Aorta (tissue), 5 donors: ENCODE data around the gene HTN1. TPM values are rescaled to one million over a fixed set of nuclear protein-coding genes. Genes with fewer than 3 reads are reported as not detected.
"Not testable (repeated sequence)": the region's sequence is repeated elsewhere in the genome, so short reads cannot be mapped to it uniquely, and the experiment has no call there.

Source experiments
- ATAC-seq: fragments of 200-7000 bp; cut with Tn5 transposase; one replicate; pipeline ENCODE4 v1.9.1; 2022; ENCODE audit warnings: moderate library complexity; ENCODE audit not compliant: low FRiP score
- DNase-seq, 2 donors: peaks; one replicate each; pipeline ENCODE4 v3.0.0-alpha.2; 2020
- H3K27ac ChIP-seq, 2 donors: one replicate each; pipeline ENCODE4 v1.5.1; 2013; ENCODE audit warnings: low read length in 2 of 2, mild to moderate bottlenecking in 2 of 2, moderate library complexity in 2 of 2, control low read depth in 1 of 2, inconsistent platforms in 1 of 2, low read depth in 1 of 2
- H3K27me3 ChIP-seq, 2 donors: one replicate each; pipeline ENCODE4 v1.6.1; 2013; ENCODE audit warnings: control low read depth in 1 of 2, low read length in 1 of 2, mild to moderate bottlenecking in 1 of 2, moderate library complexity in 1 of 2; ENCODE audit not compliant: insufficient read depth in 2 of 2, control insufficient read depth in 1 of 2
- H3K36me3 ChIP-seq, 2 donors: one replicate each; pipeline ENCODE4 v1.6.1; 2013; ENCODE audit warnings: control low read depth in 1 of 2, low read length in 1 of 2, mild to moderate bottlenecking in 1 of 2; ENCODE audit not compliant: insufficient read depth in 2 of 2, control insufficient read depth in 1 of 2
- H3K4me1 ChIP-seq, 2 donors: one replicate each; pipeline ENCODE4 v1.6.1; 2013; ENCODE audit warnings: low read length in 2 of 2, control low read depth in 1 of 2, mild to moderate bottlenecking in 1 of 2, moderate library complexity in 1 of 2; ENCODE audit not compliant: insufficient read depth in 2 of 2, control insufficient read depth in 1 of 2
- H3K4me3 ChIP-seq, 2 donors: one replicate each; pipeline ENCODE4 v1.5.1; 2013; ENCODE audit warnings: low read length in 2 of 2, control low read depth in 1 of 2, mild to moderate bottlenecking in 1 of 2
- H3K9me3 ChIP-seq: one replicate; pipeline ENCODE4 v1.6.1; 2013; ENCODE audit warnings: mild to moderate bottlenecking, low read length; ENCODE audit not compliant: control insufficient read depth
- WGBS, 2 donors: extraction: QIAGEN DNeasy Blood & Tissue Kit; methylation state at CpG; one replicate each; pipeline ENCODE4 v1.1.7; 2013; 5-methylcytosine and 5-hydroxymethylcytosine counted together
- intact Hi-C, 2 donors: fragments of 100-400 bp; cut with DNase I; formaldehyde crosslinking; loops; one replicate each; pipeline versions ENCODE4 v1.14.2 to v1.15.0; 2022
- long read RNA-seq, 2 donors: library from polyadenylated mRNA; unstranded; transcript quantifications; one replicate each; pipeline ENCODE4 v2.0.0, GENCODE V29; 2020 to 2021
- polyA plus RNA-seq, 2 donors: library from polyadenylated mRNA; stranded (reverse); fragments of 200-250 nt; gene quantifications; one replicate each; pipeline ENCODE4 v1.2.3, GENCODE V29; 2013
- total RNA-seq, 2 donors: library from RNA; stranded (reverse); fragmentation: NEBNext Ultra II Directional; extraction: Animal tissue kit (Norgen Biotek cat#: 25700); gene quantifications; one replicate each; pipeline ENCODE4 v1.2.1, GENCODE V29; 2021
- donor health status: healthy with polysubstance abuse.
- donor health status: Bipolar disorder and iron deficiency.
- donor health status: DM: no; HTN: no; CAD: no.
- donor health status: DM: no; HTN: no; CAD: no.
- donor health status: DM: yes; HTN: yes; CAD: no.

Gene HTN1
- total RNA-seq: not detected
- polyA plus RNA-seq: not detected
- long read RNA-seq, donor 1: 0 reads
- long read RNA-seq, donor 2: 0 reads

DNA sequence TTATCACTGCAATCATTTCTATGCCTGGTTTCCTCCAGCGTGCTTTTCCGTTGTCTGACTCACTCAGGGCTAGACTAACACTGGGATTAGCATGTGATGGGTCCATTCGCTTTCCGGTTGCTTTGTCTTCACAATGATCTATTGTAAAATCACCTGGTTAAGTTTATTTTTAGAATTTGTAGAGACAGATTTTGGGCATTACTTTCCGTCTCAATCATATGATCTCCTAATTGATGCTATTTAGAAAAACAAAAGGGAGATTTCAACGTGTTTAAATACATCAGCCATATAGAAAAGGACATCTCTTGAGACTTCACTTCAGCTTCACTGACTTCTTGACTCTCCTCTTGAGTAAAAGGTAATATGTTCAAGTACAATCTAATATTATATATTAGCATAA lies at the start of gene HTN1:
Gene HTN1, plus strand, starts transcription at position 301 of the 400 bp plus-strand sequence. CDS start 2,639 bp downstream, outside the sequence.
- H3K36me3 ChIP-seq, H3K9me3 ChIP-seq, H3K27ac ChIP-seq, H3K4me1 ChIP-seq, DNase-seq, intact Hi-C loops, ATAC-seq, H3K4me3 ChIP-seq, H3K27me3 ChIP-seq: not testable (repeated sequence)
- WGBS, 2 donors: 62 to 77% methylated on average over 5 of the region's 6 CpGs

DNA sequence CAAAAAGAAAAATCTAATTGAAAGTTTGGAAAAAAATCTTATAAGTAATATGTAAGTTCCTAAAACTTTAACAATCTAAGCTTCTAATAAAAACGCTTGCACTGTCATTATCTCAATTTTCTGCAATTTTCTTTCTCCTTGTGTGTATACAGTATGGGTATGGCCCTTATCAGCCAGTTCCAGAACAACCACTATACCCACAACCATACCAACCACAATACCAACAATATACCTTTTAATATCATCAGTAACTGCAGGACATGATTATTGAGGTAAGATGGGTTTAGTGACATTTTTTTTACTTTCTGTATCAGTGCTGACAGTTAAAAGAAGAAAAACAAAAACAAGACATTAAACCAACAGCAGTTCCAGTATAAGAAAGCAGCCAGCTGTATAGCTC lies 49.5 kb upstream of the HTN1 start:
- no peaks in the 10 kb centered on the region for H3K36me3 ChIP-seq
- no peaks in the 10 kb centered on the region for H3K27me3 ChIP-seq
- ATAC-seq (no peak), DNase-seq (no peak)
- no peaks in the 10 kb centered on the region for H3K9me3 ChIP-seq
- WGBS, 2 donors: 70 to 73% methylated on average over 1 of the region's 1 CpG
- no peak overlapping the region for H3K27ac ChIP-seq
- intact Hi-C loops: no loop called here
- H3K4me1 ChIP-seq: no peaks in the 10 kb centered on the region
- no peak overlapping the region for H3K4me3 ChIP-seq

DNA sequence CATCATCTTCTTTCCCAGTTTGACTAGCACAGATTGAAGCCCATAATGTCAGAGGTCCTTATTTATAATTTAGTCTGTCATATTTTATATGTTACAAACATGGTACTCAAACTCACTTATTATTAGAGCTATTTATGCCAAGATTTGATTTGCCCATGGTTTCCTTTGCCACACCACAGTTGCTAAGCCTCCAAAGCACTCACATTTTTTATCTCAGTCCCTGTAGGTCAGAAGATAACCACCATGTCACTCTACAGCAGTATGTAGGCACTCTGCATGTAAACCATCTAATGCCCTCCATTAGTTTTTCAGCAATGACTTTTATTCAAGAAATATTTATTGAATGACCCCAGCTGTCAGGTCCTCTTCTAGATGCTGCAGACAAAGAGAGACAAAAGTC lies 47.7 kb upstream of the HTN1 start:
- Histone ChIP-seq H3K4me3 (no peak overlapping the region), H3K4me1 (no peaks in the 10 kb centered on the region), H3K9me3 (no peaks in the 10 kb centered on the region), H3K27ac (no peak overlapping the region), H3K27me3 (no peaks in the 10 kb centered on the region), H3K36me3 (no peaks in the 10 kb centered on the region)
- DNase-seq (no peak), ATAC-seq (no peak)
- intact Hi-C loops: no loop called here

DNA sequence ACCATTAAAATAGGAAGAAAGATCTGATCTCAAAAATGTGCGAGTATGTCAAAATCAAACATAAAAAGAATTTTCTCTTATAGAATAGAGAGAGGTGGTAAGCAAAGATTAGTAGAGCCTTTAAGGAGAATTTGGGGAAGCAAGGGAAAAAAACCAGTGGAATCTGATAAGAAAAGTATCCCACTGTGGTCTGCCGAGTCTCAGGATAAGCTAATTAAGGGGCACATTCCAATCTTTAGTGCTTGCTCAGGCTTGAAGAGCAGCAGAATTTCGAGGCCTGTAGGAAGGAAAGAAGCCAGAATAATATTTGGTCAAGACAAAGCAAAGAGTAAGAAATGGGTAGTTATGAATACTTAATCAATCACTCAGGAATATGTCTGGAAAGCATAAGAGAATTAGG lies 41.5 kb upstream of the HTN1 start:
- DNase-seq: no peak
- intact Hi-C loops: no loop called here
- ATAC-seq: no peak
- Histone ChIP-seq H3K36me3 (no peaks in the 10 kb centered on the region), H3K27ac (no peak overlapping the region), H3K9me3 (peaks cover 1% of the 10 kb centered on the region), H3K4me3 (no peak overlapping the region), H3K4me1 (no peaks in the 10 kb centered on the region), H3K27me3 (no peaks in the 10 kb centered on the region)
- WGBS, 2 donors: 31 to 37% methylated on average over 3 of the region's 3 CpGs

DNA sequence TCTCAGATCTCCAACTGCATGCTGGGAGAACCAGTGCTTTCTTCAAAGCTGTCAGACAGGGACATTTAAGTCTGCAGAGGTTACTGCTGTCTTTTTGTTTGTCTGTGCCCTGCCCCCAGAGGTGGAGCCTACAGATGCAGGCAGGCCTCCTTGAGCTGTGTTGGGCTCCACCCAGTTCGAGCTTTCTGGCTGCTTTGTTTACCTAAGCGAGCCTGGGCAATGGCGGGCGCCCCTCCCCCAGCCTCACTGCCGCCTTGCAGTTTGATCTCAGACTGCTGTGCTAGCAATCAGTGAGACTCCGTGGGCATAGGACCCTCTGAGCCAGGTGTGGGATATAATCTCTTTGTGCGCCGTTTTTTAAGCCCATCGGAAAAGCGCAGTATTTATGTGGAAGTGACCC lies 31.2 kb upstream of the HTN1 start:
- H3K4me3 ChIP-seq, intact Hi-C loops, DNase-seq, ATAC-seq, H3K9me3 ChIP-seq, H3K27me3 ChIP-seq, H3K27ac ChIP-seq, H3K4me1 ChIP-seq, H3K36me3 ChIP-seq: not testable (repeated sequence)
- WGBS, 2 donors: 68 to 80% methylated on average over 8 to 10 of the region's 10 CpGs

DNA sequence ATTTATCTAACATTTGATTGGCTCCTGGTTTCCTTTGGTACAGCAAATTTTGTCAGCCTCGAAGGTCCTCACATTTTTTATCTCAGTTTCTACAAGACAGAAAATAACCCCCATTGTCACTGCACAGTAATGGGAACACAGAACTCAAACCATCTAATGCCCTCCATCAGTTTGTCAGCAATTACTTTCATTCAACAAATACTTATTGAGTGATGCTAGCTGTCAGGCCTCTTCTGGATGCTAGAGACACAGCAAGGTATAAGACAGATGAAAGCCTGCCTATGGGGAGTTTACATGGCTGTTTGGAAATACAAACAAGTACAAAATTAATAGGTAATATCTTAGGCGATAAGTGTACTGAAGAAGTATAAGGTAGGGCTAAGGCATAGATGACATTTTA lies 27.0 kb upstream of the HTN1 start:
- H3K27ac ChIP-seq: no peak overlapping the region
- WGBS, 2 donors: 77 to 78% methylated on average over 2 of the region's 2 CpGs
- ATAC-seq: no peak

DNA sequence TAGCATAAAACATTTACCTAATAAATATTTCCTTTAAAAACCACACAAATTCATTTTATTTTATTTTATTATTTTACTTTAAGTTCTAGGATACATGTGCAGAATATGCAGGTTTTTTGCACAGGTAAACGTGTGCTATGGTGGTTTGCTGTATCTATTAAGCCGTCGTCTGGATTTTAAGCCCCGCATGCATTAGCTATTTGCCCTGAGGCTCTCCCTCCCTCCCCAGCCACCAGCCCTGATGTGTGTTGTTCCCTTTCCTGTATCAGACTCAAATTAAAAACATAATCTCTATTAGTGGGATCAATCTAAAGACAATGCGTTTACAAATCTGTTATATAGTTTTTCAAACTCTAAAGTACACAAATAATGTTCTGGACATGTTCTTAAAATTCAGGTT lies 23.2 kb upstream of the HTN1 start:
- 74 to 79% methylated on average over 5 of the region's 5 CpGs for WGBS, 2 donors
- H3K27me3 ChIP-seq: no peaks in the 10 kb centered on the region
- no peaks in the 10 kb centered on the region for H3K4me1 ChIP-seq
- H3K36me3 ChIP-seq: no peaks in the 10 kb centered on the region
- intact Hi-C loops: no loop called here
- DNase-seq: no peak
- no peak for ATAC-seq
- H3K9me3 ChIP-seq: no peaks in the 10 kb centered on the region
- no peak overlapping the region for H3K4me3 ChIP-seq
- H3K27ac ChIP-seq: no peak overlapping the region

More for the DNA sequence above, 27.0 kb upstream of the HTN1 start:
- peaks cover 2% of the 10 kb centered on the region for H3K9me3 ChIP-seq
- intact Hi-C loops: no loop called here
- H3K4me3 ChIP-seq: no peak overlapping the region
- DNase-seq: no peak
- H3K4me1 ChIP-seq: no peaks in the 10 kb centered on the region
- no peaks in the 10 kb centered on the region for H3K36me3 ChIP-seq
- no peaks in the 10 kb centered on the region for H3K27me3 ChIP-seq

DNA sequence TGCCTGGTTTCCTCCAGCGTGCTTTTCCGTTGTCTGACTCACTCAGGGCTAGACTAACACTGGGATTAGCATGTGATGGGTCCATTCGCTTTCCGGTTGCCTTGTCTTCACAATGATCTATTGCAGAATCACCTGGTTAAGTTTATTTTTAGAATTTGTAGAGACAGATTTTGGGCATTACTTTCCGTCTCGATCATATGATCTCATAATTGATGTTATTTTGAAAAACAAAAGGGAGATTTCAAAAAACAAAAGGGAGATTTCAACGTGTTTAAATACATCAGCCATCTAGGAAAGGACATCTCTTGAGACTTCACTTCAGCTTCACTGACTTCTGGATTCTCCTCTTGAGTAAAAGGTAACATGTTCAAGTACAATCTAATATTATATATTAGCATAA lies 22.1 kb upstream of the HTN1 start, which contains the start of gene HTN3:
Gene HTN3, plus strand, starts transcription at position 301 of the 400 bp plus-strand sequence. CDS start 2,282 bp downstream, outside the sequence.
- WGBS, 2 donors: 58 to 69% methylated on average over 5 to 6 of the region's 7 CpGs
- H3K9me3 ChIP-seq, intact Hi-C loops, H3K27me3 ChIP-seq, ATAC-seq, DNase-seq, H3K4me3 ChIP-seq, H3K36me3 ChIP-seq, H3K27ac ChIP-seq, H3K4me1 ChIP-seq: not testable (repeated sequence)

DNA sequence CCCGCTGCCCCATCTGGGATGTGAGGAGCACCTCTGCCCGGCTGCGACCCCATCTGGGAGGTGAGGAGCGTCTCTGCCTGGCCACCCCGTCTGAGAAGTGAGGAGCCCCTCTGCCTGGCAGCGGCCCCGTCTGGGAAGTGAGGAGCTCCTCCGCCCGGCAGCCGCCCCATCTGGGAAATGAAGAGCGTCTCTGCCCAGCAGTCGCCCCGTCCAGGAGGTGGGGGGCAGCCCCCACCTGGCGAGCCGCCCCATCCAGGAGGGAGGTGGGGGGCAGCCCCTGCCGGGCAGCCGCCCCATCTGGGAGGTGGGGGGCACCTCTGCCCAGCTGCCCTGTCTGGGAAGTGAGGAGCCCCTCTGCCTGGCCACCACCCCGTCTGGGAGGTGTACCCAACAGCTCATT lies 12.7 kb upstream of the HTN1 start:
- H3K36me3 ChIP-seq, H3K27ac ChIP-seq, DNase-seq, H3K27me3 ChIP-seq, ATAC-seq, H3K9me3 ChIP-seq, H3K4me3 ChIP-seq, H3K4me1 ChIP-seq, intact Hi-C loops: not testable (repeated sequence)
- WGBS, 2 donors: 89 to 91% methylated on average over 10 to 18 of the region's 18 CpGs
